Hypothalamus (tissue), 51 donors: ENCODE data around the gene CA10.

ENCODE experiments used
- DNase-seq, 51 donors: peaks; one replicate each; lab custom pipeline; 2025; lab: John Stamatoyannopoulos, UW

Gene CA10

DNA sequence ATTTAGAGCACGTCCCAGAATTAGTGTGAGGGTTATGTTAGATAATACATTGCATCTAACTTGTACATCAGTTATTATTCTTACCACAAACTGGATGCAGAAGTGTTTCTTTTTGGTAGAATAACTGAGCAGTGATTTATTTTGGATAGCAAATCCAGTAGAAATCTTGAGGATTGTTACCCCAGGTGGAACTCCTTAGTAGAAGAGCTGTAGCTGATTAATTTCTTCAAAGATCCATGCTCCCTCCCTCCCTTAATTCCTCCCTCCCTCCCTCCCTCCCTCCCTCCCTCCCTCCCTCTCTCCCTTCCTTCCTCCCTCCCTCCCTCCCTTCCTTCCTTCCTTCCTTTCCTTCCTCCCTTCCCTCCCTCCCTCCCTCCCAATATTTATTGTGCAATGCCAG is 337.7 kb downstream of the CA10 start:
- no peak for DNase-seq

DNA sequence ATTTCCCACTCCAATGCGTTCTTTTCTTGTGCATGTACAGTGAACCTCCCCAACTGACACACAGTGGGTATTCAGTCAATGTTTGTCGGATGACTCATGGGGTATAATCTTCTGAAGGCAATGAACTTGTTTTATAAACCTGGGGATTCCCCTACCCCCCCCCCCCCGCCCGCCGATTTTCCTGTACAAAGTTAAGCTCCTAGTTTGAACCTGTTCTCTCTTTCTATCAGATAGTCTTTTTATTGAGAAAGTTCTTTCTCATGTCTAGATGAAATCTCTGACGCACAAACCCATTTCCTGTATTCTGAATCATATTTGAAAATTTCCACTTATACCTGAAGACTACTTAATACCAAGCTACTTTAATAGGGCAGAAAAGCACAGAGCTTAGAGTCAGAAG is 338.3 kb downstream of the CA10 start:
- DNase-seq: no peak

DNA sequence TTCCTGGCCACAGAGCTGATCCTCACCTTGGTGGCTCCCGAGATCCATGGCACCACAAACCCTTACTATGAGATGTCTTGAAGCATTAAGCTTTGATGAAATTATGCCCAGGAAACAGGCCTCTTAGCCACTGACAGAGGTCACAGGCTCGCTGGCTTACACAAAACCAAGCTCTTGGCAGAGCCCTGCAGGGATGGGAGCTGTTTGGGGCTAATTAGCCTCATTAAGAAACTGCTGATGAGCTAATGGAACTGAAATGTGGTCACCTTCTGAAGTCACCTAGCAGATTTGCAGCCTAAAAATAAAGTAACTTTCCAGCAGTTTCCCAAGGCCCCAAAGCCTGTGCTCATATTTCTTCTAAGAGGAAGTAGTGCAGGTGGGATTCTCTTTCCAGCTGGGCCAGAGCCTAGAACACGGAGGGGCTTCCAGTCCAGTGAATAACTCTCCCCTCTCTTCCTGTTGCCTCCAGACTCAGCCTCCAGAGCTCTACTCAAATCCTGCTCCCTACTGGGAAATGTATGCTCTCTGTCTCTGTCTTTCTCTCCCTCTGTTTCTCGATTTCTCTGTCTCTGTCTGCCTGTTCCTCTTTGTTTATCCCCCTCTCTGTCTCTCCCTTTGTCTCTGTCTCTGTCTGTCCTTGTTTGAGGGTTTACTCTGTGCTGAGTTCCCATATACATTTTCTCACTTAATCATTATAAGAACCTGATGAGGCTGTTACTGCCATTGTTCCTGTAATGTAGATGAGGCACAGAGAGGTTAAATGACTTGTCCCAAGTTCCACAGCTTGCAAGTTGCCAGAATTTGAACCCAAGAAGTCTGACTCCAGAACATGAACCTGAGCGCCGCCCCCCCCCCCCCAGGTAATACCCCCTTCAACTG is 338.9 kb downstream of the CA10 start:
- no peak for DNase-seq

DNA sequence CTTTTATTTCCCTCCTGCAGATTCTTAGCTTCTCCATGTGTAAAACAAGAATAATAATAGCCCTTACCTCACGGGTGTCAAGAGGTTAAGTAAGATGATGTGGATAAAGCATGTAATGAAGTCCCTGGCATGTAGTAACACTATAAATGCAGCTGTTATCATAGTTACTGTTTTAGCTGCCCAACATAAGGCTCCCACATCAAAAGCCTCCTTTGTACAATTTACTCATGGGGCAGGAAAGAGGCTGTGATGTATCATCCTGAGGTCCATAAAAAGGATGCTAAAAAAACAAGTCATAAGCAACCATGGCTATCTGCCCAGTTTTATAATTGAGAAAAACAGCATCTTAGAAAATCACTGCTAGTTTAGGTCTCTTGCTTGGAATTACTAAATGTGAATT is 339.7 kb downstream of the CA10 start:
- no peak for DNase-seq

DNA sequence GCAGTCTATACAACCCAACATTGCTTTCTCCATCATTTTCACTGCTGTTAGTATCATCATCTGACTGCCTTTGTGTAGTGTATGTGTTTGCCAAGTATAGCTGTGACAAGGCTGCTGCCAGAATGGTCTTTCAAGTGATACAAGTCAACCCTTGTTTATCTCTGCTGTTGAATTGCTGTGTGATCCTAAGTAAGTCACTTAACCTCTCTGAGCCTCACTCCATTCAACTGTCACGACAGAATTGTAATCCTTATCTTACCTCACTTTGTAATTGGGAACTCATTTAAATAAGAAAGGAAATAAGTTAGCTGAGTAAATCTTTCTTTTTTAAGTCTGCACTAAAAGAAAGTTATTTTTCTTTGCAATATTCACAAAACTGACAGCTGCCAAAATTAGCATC is 340.6 kb downstream of the CA10 start:
- DNase-seq: no peak

DNA sequence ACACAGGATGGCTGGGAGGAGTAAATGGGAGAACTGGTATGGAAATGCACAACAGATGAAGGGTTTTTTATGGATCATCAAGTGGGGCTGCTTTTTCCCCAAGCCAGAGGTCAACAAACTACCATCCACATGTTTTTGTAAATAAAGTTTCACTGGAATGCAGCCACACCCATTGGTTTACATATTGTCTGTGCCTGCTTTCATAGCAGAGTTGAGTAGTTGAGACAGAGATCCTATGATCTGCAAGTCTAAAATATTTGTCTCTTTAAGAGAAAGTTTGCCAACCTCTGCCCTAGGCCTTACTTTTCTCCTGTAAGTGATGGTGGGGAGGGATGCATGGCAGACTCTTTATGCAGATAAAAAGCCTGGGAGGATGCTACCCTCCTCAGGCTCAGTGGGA is 341.4 kb downstream of the CA10 start:
- DNase-seq: no peak

DNA sequence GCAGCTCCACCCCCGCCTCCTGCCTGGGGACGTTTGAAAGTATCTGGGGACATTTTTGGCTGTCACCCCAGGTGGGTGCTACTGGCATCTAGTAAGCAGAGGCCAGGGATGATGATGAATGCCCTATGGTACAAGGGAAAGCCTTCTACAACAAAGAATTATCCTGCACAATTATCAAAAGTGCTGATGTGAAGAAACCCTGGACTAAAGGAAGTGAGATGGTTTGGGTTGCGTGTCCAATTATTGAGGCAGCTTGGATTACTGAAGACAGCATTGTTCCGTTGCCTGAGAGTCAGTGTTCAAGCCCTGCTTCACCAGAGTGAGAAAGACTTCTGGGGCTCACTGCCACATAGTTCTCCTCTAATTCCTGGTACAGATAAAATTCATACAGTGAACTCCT is 343.4 kb downstream of the CA10 start:
- DNase-seq: no peak

DNA sequence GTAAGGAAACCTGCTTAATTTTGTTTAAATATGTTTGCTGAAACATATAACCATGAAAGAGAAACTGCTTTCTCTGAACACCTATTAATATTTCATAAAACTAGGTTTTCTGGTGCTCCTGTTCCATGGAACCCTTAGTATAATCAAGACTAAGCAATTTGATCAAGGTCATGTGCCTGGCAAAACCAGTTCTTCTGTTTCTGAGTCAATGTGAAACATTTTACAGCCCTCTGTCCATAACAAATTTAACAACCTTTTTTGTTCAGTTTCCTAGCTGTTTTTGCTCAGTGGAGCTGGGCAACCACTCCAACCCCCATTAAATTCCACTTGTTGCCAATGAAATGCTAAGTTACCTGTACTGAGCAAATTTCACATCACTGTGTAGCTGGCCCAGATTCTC is 344.0 kb downstream of the CA10 start:
- DNase-seq: no peak

DNA sequence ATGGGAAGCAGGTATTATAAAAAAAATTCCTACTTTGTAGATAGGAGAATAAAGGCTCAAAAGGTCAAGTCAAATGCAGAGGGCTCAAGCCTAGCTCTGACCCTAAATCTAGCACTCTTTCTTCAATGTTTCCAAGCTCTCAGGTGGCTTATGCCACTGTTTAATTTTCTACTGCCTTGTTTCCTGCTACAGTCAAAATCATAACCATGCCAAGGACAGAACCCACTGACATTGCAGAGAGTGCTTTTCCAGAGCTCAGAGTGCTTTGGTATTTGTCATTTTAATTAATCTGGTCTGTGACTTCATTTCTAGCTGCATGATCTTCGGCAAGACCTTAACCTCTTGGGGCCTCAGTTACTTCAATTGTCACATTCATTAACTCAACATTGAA is 344.7 kb downstream of the CA10 start:
- no peak for DNase-seq

DNA sequence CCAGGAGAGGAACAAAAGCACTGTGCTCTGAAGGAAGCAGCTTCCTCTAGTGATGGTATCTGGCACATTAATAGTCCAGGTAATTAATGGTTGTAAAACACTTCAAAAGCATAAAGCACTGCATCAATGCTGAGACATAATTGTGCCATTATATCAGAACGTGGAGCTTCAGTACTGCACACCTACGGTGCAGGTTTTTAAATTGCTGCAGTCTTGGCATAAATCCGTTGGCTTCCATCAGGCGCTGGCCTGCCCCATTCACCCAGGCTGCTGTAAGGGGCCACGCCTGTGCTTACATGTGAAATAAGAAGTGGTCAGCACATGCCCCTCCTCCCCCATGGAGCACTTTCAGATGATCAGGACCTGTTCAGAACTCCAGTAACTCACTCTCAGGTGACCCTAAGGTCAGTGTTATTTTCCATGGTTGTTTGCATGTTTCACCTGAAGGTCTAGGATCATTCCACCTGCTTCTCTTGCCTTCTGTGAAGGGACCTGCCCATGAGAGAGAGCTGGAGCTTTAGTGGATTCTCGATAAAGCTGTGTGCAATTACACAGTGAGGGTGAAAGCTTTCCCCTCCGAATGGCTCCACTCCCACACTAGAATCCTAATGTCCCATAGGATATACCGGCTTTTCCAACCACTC is 345.3 kb downstream of the CA10 start:
- DNase-seq: peak in 1 of 51 donors; percentile 8

DNA sequence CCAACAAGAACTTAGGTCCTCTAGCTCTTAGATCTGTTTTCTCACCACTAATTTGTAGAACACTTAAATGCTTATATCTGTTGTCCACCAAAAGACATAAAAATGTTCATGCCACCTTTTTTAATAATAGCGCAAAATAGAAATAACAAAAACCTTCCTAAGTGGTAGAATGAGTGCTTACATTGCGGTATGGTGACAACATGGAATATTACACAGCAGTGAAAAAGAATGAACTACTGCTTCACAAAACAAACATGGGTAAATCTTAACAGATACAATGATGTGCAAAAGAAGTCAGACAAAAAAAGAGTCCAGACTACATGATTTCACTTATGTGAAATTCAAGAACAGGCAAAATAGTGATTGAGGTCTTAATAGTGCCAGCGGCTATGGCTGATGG is 351.1 kb downstream of the CA10 start:
- DNase-seq: no peak

DNA sequence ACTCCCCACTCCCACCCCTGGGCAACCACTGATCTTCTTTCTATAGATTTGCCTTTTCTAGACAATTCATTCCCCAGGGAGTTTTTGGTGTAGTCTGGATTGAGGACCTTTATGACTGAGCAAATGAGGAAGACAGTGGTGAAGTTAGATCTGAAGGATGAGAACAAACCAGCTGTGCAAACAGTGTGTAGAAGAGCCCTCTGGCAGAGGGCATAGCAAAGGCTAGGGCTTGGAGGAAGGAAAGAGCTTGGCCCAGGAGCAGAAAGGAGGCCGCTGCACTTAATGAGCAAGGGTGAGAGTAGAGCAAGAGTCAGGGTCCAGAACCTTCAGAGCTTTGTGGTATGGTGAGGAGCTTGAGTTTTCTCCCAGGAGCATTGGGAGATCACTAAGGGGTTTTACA is 352.7 kb downstream of the CA10 start:
- DNase-seq: no peak

DNA sequence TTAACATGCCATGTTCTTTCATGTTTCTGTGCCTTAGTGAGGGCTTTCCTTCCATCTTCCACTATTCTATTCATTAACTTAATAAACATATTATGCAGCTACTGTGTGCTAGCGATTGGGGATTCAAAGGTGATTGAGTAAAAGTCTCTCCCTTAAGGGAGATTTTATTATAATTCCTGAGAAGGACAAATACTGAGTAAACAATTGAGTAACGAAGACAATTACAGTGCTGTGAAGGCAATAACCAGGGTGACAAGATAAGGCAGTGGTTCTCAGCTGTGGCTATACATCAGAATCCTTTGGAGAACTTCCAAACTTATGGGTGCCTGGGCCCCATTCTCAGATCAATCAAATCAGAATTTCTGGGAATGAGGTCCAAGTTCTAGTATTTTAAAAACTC is 353.3 kb downstream of the CA10 start:
- no peak for DNase-seq

DNA sequence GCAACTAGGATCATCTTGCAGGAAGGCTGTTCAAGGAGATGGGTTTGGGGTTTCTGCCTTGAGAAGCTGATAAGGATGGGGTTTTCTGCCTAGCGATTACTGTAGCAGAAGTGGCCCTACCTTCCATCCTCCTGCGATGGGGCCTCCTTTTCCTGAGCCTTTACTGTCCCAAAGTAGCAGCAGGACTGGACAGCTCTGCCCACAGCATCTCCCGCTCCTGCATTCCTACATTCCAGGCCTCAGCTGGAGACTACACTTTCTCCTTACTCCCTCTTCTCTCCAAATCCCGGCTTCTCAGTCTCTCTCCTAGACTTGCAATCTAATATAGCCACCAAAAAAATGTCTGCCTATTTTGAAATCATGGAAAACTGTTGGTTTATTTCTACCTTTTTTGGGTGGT is 355.4 kb downstream of the CA10 start:
- DNase-seq: no peak

DNA sequence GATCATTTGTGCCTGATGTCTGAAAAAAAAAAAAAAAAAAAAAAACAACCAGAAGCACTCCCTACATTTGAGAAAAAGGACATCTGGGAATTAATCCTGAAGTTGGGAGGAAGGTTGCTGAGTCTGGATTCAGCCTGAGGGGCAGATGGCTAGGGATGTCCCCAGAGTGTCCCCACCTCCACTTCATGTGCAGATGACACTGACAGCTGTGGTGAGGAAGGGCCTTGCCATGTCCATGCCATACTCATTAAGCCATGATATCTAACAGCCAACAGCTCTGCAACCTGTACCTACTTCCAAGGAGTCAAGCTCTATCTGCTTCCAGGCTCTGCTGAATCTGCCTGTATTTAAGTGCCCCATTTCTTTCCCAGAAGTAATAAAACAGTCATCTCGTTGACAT is 356.0 kb downstream of the CA10 start:
- no peak for DNase-seq

DNA sequence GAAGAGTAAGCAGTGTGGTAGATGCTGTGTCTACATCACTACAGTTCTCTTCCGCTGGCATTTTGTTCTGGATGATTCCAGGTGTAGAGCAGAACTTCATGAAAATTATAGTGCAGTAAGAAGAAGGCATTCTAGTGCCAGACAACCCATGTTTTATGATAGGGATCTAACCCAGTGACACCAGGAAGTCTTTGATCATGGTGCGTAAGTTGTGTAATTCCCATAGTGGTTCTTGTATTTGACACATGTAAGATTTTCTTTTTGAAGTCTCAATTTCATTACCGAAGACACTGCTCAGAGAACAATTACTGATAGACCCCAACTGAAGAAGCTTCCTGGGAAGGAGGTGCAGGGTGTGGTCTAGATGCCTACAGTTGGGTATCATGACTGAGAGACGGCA is 356.9 kb downstream of the CA10 start:
- no peak for DNase-seq

DNA sequence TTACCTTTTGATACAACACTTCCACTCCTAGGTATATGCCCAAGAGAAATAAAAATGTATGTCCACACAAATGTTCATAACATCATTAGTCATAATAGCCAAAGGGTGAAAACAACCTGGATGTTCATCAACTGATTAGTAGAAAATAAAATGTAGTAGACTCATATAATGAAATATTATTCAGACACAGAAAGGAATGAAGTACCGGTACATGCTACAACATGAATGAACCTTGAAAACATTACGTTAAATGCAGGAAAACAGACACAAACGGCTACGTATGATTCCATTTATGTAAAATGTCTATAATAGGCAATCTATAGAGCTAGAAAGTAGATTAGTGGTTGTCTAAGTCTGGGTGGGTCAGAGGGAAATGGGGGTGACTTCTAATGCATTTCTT is 358.5 kb downstream of the CA10 start:
- no peak for DNase-seq

DNA sequence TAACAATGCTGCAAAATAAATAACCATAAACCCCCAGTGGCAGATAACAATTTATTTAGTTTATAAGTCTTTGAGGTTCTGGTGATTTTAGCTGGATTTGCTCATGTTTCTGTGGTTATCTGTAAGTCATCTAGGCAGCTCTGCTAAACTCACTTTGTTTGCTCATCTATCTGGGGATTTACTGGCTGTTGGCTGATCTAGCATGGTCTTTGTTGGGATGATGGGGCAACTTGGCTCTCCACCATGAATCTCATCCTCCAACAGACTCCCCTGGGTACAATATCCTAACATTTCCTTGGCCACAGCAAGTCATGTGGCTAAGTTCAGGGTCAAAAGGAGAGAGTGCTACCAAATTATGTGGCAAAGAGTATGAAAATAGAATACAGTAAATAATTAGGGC is 359.3 kb downstream of the CA10 start:
- no peak for DNase-seq

DNA sequence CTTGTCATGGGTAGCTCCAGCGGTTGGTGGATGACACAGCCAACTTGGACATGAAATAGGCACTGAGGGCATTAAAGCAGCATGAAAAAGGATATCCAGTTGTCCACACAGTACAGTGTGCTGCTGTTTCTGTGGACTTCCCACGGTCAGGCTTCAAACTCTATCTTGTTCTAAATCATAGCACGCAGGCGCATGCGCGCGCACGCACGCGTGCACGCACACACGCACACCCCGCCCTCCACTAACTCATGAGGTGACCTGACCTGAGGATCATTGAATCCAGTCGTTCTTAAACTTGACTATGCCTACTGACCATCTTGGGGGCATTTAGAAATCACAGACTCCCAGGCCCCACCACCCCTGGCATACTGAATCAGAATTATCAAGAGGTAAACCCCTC is 361.4 kb downstream of the CA10 start:
- no peak for DNase-seq

DNA sequence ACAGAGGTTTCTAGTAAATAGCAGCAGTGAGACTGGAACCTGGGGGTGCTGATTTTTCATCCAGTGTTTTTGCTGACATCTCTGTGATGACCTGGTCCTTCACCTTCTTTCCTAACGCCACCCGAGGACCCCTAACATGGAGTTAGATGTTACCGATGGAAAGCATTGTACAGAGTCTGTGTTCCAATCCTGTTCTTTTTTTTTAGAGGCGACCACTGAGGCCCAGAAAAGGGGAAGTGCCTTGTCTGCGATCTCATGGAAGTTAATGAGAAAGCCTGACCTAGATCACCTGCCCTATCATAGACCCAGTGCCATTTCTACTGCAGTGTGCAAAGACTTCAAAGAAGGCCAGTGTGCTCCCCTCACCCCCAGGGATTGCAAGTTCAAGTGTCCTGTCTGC is 362.5 kb downstream of the CA10 start:
- DNase-seq: no peak

DNA sequence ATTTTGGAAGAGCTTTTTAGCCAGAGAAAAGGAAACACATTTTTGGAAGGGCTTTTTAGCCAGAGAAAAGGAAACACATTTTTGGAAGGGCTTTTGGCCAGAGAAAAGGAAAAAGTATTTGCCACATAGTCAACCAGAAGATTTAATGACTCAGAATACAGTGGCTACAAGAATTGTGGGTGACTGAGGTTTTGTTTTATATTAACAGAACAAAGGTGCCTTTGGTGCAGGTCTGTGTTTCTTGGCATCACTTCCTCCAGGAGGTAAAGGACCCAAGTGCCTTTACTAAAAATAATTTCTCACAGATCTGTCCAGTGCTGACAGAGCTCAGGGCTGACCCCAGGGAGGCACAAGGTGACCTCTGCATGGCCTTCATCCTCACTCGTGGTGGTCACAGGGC is 363.1 kb downstream of the CA10 start:
- no peak for DNase-seq

DNA sequence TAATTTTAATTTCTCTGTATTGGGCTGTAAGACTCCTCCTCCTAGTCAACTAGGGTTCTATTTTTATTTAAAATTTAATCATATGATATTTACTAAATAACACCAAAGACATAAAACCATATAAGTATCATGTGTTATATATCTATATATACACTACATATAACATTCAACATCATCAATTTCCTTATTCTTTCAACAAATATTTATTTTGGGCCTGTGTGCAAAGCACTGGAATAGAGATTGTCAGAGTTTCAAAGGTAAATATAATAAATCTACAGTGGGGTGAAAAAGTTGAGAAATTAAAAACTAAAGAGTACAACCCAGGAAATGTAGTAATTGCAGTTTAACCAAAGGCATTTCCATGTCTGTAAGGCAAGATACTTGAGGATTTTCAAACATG is 364.0 kb downstream of the CA10 start:
- no peak for DNase-seq

DNA sequence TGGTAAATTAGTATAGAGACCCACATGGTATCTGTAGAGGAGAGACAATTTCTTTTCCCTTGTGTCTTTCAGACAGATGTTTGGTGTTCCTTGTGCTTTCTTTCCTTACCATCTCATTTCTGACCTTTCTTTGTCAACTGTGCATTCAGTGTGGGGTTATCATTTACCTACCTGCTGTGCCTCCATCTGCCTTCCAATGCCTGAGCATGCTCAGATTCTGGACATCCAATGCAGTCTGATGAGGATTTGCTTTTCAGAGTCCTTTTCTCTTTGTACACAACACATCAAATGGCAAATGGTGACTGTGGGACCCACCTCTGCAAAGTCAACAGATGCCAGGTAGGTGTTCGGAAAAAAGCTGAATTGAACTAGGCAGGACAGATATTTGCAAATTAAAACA is 364.8 kb downstream of the CA10 start:
- DNase-seq: no peak
